Dedifferentiated amniotic fluid mesenchymal stem cell (primary cell): Measurements from ENCODE around the gene LZIC.

Source experiments
- DNase-seq: peaks from one replicate; pipeline ENCODE4 v3.0.0-alpha.2; 2016; ENCODE audit errors: extremely low spot score

Gene LZIC

DNA sequence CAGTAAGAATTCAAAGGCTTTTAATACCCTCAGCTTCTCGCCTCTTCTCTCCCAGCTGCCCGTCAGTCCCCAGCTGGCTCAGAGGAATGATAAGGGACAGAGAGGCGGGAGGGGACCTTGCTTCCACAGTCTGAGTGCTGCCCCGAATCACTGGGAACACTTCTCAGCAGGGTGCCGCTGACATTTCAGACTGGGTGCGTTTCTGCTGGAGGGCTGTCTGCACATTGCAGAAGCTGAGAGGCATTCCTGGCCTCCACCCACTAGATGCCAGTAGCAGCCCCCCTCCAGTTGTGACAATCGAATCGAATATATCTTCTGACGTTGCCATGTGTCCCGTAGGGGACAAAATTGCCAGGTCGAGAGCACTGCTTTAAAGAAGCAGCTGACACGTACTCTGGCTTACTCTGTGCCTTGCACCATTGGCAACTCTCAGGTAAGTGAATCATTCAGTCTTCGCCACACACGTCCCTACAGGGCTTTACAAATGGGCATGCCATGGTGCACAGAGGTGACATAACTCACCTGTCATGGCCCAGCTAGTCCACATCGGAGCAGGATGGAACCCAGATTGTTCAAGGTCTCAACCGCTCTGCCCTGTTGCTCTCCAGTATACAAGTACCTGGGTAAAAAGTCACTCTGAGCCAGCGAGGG, 57.0 kb downstream of the LZIC start:
- DNase-seq = no peak

DNA sequence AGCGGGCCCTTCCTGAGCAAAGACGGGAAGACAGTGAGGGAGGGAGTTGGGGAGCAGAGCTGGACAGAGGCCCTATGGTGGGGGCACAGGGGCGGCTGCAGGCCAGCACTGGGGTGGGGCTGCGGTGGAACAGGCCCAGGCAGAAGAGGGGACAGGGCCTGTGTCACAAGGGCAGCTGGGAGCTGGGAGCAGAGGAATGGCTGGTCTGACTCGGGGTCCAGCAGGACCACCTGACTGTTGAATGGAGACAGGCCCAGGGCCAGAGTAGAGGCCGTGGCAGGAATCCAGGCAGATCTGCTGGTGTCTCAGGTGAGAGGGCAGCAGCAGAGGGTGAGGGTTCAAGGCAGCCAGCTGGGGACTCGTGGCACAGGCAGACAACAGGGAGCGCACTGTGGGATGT, 58.4 kb downstream of the LZIC start:
- DNase-seq = no peak

DNA sequence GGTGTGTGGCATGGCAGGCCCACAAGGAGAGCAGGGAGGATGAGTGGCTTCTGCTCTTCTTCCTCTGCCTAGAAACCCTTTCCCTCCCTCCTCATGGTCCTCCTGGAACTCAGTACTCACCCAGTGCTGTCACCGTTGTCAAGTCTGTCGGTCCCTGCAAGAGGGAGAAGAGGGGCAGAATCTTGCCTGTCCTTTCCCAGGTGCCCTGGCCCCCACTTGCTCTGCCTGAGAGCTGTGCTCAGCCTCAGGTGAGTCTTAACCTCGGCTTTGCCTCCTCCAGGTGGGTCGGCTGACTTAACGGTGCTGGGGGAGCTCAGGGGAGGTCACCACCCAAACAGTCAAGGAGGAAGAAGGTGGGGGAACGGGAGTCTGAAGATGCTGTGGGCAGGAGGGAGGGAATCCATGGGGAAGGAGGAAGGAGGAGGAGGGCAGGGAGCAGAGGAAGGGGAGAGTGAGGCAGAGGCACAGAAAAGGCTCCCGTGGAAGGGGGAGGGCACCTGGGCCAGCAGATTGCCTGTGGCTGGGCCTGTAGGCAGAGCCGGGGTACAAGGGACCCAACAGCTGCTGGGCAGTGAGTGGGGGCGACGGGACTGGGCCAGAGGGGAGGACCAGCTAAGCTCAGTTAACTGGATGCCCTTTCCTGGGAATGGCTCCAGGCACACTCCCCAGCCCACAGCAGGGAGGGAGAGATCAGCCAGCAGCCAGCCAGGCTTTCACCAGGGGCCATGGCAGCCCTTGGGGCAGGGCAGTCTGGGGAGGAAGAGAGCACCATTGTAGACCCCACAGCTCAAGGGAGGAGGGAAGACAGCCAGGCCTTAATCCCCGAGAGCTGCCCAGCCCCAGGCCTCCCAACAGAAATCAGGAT, 59.4 kb downstream of the LZIC start:
- DNase-seq = no peak

DNA sequence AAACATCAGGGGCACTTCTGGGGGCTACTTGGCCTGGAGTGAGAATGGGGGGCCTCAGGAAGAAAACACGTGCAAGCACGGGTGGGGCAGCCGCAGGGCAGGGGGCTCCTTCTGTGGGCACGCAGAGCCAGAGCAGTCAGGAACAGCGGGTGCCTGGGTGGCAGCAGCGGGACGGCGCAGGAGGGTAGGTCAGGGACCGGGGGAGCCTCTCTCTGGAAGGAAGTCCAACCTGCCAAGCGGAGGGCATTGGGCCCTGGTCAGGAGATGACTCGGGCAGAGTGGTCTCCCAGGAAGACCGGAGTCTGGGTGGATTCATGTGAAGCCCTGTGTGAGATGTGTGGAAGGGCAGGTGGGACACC, 60.3 kb downstream of the LZIC start:
- DNase-seq = no peak

DNA sequence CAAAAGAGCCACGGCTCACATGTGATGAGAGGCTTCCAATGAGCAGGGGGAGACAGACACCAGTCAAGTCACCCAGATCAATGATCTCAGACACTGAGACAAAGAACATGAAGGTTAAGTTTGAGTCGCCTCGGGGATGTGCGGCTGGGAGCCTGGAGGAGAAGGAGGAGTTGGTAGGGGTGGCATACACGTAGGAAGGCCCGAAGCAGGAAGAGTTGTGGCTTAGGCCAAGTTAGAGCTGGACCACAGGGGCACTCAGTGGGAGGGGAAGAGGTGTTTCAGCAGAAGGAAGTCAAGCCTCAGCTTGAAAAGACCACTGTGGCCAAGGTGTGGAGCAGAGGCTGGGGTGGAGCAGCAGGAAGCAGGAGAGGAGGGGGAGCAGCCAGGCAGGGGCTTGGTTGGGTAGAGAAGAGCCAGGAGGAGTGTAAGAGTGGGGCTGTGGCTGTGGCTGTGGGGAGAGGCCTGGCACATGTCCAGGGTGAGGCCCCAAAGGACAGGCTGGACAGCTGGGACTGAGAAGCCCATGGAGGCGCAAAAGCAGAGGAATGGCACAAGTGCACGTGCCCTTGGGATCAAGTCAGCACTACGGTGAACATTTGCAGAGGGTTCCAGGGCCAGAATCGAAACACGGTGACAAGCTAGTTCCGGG, 60.8 kb downstream of the LZIC start:
- DNase-seq = no peak

DNA sequence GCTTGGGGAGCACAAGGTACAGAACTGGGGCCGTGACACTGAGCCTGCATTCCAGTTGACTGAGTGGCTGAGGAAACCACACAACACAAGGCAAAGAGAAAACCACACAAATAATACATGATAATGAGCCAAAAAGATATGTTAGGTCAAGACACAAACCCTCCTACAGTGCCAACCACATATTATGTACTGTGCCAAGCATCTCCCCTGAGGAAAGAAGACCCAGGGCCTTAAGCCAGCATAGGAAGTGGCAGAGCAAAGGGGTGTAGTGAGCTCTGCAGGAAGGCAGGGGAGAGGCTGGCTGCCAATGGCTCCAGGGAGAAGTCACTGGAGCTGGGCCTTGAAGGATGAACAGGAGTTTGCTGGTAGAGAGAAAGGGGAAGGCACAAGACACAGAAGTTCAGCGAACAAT, 61.3 kb downstream of the LZIC start:
- DNase-seq = peak; percentile 39
